OCI-LY3 (cell line): ENCODE results near the gene AHDC1.

Experiments used
- EZH2phosphoT487 ChIP-seq: fragments of 200-600 bp; shearing (Covaris generic); IDR thresholded peaks from 2 replicates; pipeline ENCODE4 v1.6.1; 2018; ENCODE audit warnings: antibody characterized with exemption, mixed run types, low read depth
- TF ChIP-seq, protein P1 (sequence below): fragments of 200-600, 300-600 bp; sonication (generic); IDR thresholded peaks from 2 replicates; pipeline ENCODE4 v1.5.1; 2014; ENCODE audit warnings: antibody characterized with exemption, low read length, low read depth

DNA sequence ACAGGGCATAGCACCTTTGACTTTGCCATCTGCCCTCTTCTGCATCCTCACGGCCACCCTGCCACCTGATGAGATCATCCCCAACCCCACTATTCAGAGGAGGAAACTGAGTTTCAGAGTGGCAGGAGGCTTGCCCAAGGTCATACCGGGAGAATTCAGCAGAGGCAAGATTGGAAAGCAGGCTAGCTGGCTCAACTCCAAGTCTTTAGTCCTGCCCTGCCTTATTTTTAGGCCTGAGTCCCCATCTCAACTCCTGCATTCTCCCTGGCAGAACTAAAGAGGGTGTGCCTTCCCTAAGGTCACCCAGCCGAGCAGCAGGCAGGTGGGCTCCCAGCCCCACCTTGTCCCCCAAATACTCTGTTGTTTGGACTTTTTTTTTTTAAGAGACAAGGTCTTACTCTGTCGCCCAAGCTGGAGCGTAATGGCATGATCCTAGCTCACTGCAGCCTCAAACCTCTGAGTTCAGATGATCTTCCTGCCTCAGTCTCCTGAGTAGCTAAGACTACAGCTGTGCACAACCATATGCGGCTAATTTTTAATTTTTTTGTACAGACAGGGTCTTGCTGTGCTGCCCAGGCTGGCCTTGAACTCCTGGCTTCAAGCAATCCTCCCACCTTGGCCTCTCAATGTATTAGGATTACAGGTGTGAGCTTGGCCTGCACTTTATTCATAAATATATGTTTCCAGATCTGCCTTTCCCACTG is 44.8 kb upstream of the AHDC1 start:
- TF ChIP-seq, protein P1, sequence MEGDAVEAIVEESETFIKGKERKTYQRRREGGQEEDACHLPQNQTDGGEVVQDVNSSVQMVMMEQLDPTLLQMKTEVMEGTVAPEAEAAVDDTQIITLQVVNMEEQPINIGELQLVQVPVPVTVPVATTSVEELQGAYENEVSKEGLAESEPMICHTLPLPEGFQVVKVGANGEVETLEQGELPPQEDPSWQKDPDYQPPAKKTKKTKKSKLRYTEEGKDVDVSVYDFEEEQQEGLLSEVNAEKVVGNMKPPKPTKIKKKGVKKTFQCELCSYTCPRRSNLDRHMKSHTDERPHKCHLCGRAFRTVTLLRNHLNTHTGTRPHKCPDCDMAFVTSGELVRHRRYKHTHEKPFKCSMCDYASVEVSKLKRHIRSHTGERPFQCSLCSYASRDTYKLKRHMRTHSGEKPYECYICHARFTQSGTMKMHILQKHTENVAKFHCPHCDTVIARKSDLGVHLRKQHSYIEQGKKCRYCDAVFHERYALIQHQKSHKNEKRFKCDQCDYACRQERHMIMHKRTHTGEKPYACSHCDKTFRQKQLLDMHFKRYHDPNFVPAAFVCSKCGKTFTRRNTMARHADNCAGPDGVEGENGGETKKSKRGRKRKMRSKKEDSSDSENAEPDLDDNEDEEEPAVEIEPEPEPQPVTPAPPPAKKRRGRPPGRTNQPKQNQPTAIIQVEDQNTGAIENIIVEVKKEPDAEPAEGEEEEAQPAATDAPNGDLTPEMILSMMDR: no peak
- no peak for TF ChIP-seq EZH2phosphoT487
